Measurements from ENCODE around the gene PDXK.

Gene PDXK

GRCh38 chr21:43783098-43783700 is 64.3 kb downstream of the PDXK start:
- DNase-seq (ENCODE audit: low spot score), result no peak

GRCh38 chr21:43785134-43785533 is 66.2 kb downstream of the PDXK start:
- no peak for DNase-seq (ENCODE audit: low spot score)

- DNase-seq (ENCODE audit: low spot score), result no peak
Observed at GRCh38 chr21:43786300-43786806, 67.4 kb downstream of the PDXK start.

- no peak for DNase-seq (ENCODE audit: low spot score)
Observed at GRCh38 chr21:43786807-43787440, 68.0 kb downstream of the PDXK start.

- peak; percentile 95 for DNase-seq (ENCODE audit: low spot score)
Observed at GRCh38 chr21:43789276-43790009, 70.5 kb downstream of the PDXK start, which contains the start of gene RRP1. Gene RRP1 (plus strand): TSS chr21:43789577. CDS start chr21:43789630, 53 bp downstream.

GRCh38 chr21:43790010-43790524 is 71.1 kb downstream of the PDXK start:
- no peak for DNase-seq (ENCODE audit: low spot score)

GRCh38 chr21:43792406-43792805 is 73.5 kb downstream of the PDXK start:
- DNase-seq (ENCODE audit: low spot score), result no peak

- DNase-seq (ENCODE audit: low spot score), result no peak
Observed at GRCh38 chr21:43793243-43793642, 74.3 kb downstream of the PDXK start.

- no peak for DNase-seq (ENCODE audit: low spot score)
Observed at GRCh38 chr21:43794311-43794710, 75.4 kb downstream of the PDXK start.

GRCh38 chr21:43794857-43795256 is 75.9 kb downstream of the PDXK start:
- no peak for DNase-seq (ENCODE audit: low spot score)

GRCh38 chr21:43797415-43797814 is 78.5 kb downstream of the PDXK start:
- DNase-seq (ENCODE audit: low spot score), result no peak

- no peak for DNase-seq (ENCODE audit: low spot score)
Observed at GRCh38 chr21:43797925-43798715, 79.2 kb downstream of the PDXK start.

GRCh38 chr21:43799301-43799840 is 80.4 kb downstream of the PDXK start:
- no peak for DNase-seq (ENCODE audit: low spot score)

GRCh38 chr21:43800124-43800523 is 81.2 kb downstream of the PDXK start:
- no peak for DNase-seq (ENCODE audit: low spot score)

- no peak for DNase-seq (ENCODE audit: low spot score)
Observed at GRCh38 chr21:43800566-43800965, 81.6 kb downstream of the PDXK start.

GRCh38 chr21:43801006-43801783 is 82.3 kb downstream of the PDXK start:
- no peak for DNase-seq (ENCODE audit: low spot score)

GRCh38 chr21:43802713-43803313 is 83.9 kb downstream of the PDXK start:
- no peak for DNase-seq (ENCODE audit: low spot score)

GRCh38 chr21:43803558-43804300 is 84.8 kb downstream of the PDXK start:
- no peak for DNase-seq (ENCODE audit: low spot score)

- peak; percentile 17 for DNase-seq (ENCODE audit: low spot score)
Observed at GRCh38 chr21:43805275-43805800, 86.4 kb downstream of the PDXK start.
